ENCODE data around the gene DUSP11.
A peak's percentile ranks its signal among the peaks of the same experiment; 100 is the strongest.
"Not testable (repeated sequence)": the region's sequence is repeated elsewhere in the genome, so short reads cannot be mapped to it uniquely, and the experiment has no call there.

The DUSP11 gene

GRCh38 chr2:73779467-73780236, at the start of gene DUSP11:
DUSP11 (minus strand) TSS chr2:73780103; CDS start chr2:73779974, 129 bp downstream.
- DNase-seq (ENCODE audit: low spot score) = peak; percentile 95

- peak; percentile 96 for DNase-seq (ENCODE audit: low spot score)
Measured at GRCh38 chr2:73828818-73829570, 49.1 kb upstream of the DUSP11 start, which contains the start of gene STAMBP. STAMBP (plus strand) TSS chr2:73828961; CDS start chr2:73830857, 1,896 bp downstream.

- no peak for DNase-seq (ENCODE audit: low spot score)
Measured at GRCh38 chr2:73828389-73828817, 48.5 kb upstream of the DUSP11 start.

GRCh38 chr2:73827660-73828388, 47.9 kb upstream of the DUSP11 start:
- no peak for DNase-seq (ENCODE audit: low spot score)

- peak; percentile 51 for DNase-seq (ENCODE audit: low spot score)
Measured at GRCh38 chr2:73827018-73827417, 47.1 kb upstream of the DUSP11 start.

GRCh38 chr2:73825408-73825807, 45.5 kb upstream of the DUSP11 start:
- no peak for DNase-seq (ENCODE audit: low spot score)

GRCh38 chr2:73823916-73824523, 44.1 kb upstream of the DUSP11 start:
- peak; percentile 78 for DNase-seq (ENCODE audit: low spot score)

- no peak for DNase-seq (ENCODE audit: low spot score)
Measured at GRCh38 chr2:73823416-73823815, 43.5 kb upstream of the DUSP11 start.

GRCh38 chr2:73822991-73823390, 43.1 kb upstream of the DUSP11 start:
- no peak for DNase-seq (ENCODE audit: low spot score)

- no peak for DNase-seq (ENCODE audit: low spot score)
Measured at GRCh38 chr2:73822276-73822675, 42.4 kb upstream of the DUSP11 start.

GRCh38 chr2:73821669-73822068, 41.8 kb upstream of the DUSP11 start:
- no peak for DNase-seq (ENCODE audit: low spot score)

GRCh38 chr2:73821227-73821626, 41.3 kb upstream of the DUSP11 start:
- no peak for DNase-seq (ENCODE audit: low spot score)

GRCh38 chr2:73818296-73818695, 38.4 kb upstream of the DUSP11 start:
- no peak for DNase-seq (ENCODE audit: low spot score)

GRCh38 chr2:73812635-73813034, 32.7 kb upstream of the DUSP11 start:
- no peak for DNase-seq (ENCODE audit: low spot score)

GRCh38 chr2:73811878-73812277, 32.0 kb upstream of the DUSP11 start:
- DNase-seq (ENCODE audit: low spot score) = no peak

- not testable (repeated sequence) for DNase-seq (ENCODE audit: low spot score)
Measured at GRCh38 chr2:73783883-73784282, 4.0 kb upstream of the DUSP11 start, which contains the start of gene C2orf78. C2orf78 (plus strand) TSS chr2:73784183; CDS start chr2:73784310, 127 bp downstream.

GRCh38 chr2:73783402-73783801, 3.5 kb upstream of the DUSP11 start:
- peak; percentile 58 for DNase-seq (ENCODE audit: low spot score)

GRCh38 chr2:73780237-73780582, 307 bp upstream of the DUSP11 start:
- DNase-seq (ENCODE audit: low spot score) = no peak

GRCh38 chr2:73778867-73779466, 936 bp downstream of the DUSP11 start:
- DNase-seq (ENCODE audit: low spot score) = not testable (repeated sequence)

GRCh38 chr2:73776869-73777519, 2.9 kb downstream of the DUSP11 start:
- peak; percentile 27 for DNase-seq (ENCODE audit: low spot score)

GRCh38 chr2:73776381-73776780, 3.5 kb downstream of the DUSP11 start:
- no peak for DNase-seq (ENCODE audit: low spot score)
